ENCODE results near the gene TRIM47.
"Not testable (repeated sequence)": the region's sequence is repeated elsewhere in the genome, so short reads cannot be mapped to it uniquely, and the experiment has no call there.

The TRIM47 gene

GRCh38 chr17:75864887-75865286 lies 13.5 kb downstream of the TRIM47 start:
- not testable (repeated sequence) for H3K27me3 ChIP-seq (ENCODE audit: control insufficient read depth, insufficient read depth, low read length); H3K9me3 ChIP-seq (ENCODE audit: control insufficient read depth, insufficient read depth, low read length); H3K4me1 ChIP-seq (ENCODE audit: control insufficient read depth, insufficient read depth, low read length); H3K36me3 ChIP-seq (ENCODE audit: control insufficient read depth, insufficient read depth, low read length); H3K27ac ChIP-seq (ENCODE audit: low read length); DNase-seq (ENCODE audit: low read depth, low spot score); H3K4me3 ChIP-seq (ENCODE audit: low read length)
- no CpG with 5 or more reads among the region's 4 CpGs for WGBS (ENCODE audit: insufficient coverage, insufficient read length)

- peaks cover 2% of the 10 kb centered on the region; the same call in 1 of the 2 replicates for H3K4me1 ChIP-seq (ENCODE audit: control insufficient read depth, insufficient read depth, low read length)
- no peak for DNase-seq (ENCODE audit: low read depth, low spot score)
- no peak overlapping the region for H3K4me3 ChIP-seq (ENCODE audit: low read length)
Observed at GRCh38 chr17:75864448-75864871, 13.9 kb downstream of the TRIM47 start.

GRCh38 chr17:75861927-75862317 lies 16.5 kb downstream of the TRIM47 start:
- Histone ChIP-seq H3K27ac (ENCODE audit: low read length) (no peak overlapping the region), H3K36me3 (ENCODE audit: control insufficient read depth, insufficient read depth, low read length) (no peaks in the 10 kb centered on the region), H3K4me1 (ENCODE audit: control insufficient read depth, insufficient read depth, low read length) (peaks cover 2% of the 10 kb centered on the region; the same call in 1 of the 2 replicates), H3K27me3 (ENCODE audit: control insufficient read depth, insufficient read depth, low read length) (no peaks in the 10 kb centered on the region), H3K4me3 (ENCODE audit: low read length) (no peak overlapping the region), H3K9me3 (ENCODE audit: control insufficient read depth, insufficient read depth, low read length) (no peaks in the 10 kb centered on the region)
- no peak for DNase-seq (ENCODE audit: low read depth, low spot score)
- no CpG with 5 or more reads among the region's 9 CpGs for WGBS (ENCODE audit: insufficient coverage, insufficient read length)

More at GRCh38 chr17:75864448-75864871, 13.9 kb downstream of the TRIM47 start:
- no CpG with 5 or more reads among the region's 8 CpGs for WGBS (ENCODE audit: insufficient coverage, insufficient read length)
- no peaks in the 10 kb centered on the region for H3K36me3 ChIP-seq (ENCODE audit: control insufficient read depth, insufficient read depth, low read length)
- no peaks in the 10 kb centered on the region for H3K9me3 ChIP-seq (ENCODE audit: control insufficient read depth, insufficient read depth, low read length)
- no peak overlapping the region for H3K27ac ChIP-seq (ENCODE audit: low read length)
- no peaks in the 10 kb centered on the region for H3K27me3 ChIP-seq (ENCODE audit: control insufficient read depth, insufficient read depth, low read length)

- H3K4me1 ChIP-seq (ENCODE audit: control insufficient read depth, insufficient read depth, low read length); H3K9me3 ChIP-seq (ENCODE audit: control insufficient read depth, insufficient read depth, low read length); H3K4me3 ChIP-seq (ENCODE audit: low read length); H3K27me3 ChIP-seq (ENCODE audit: control insufficient read depth, insufficient read depth, low read length); H3K36me3 ChIP-seq (ENCODE audit: control insufficient read depth, insufficient read depth, low read length); H3K27ac ChIP-seq (ENCODE audit: low read length); DNase-seq (ENCODE audit: low read depth, low spot score): not testable (repeated sequence)
- WGBS (ENCODE audit: insufficient coverage, insufficient read length): no CpG with 5 or more reads among the region's 10 CpGs
Observed at GRCh38 chr17:75859358-75859757, 19.0 kb downstream of the TRIM47 start.

GRCh38 chr17:75856062-75856756 lies 22.2 kb downstream of the TRIM47 start:
- peak overlapping the region; percentile 94; the same call in 1 of the 2 replicates for H3K4me3 ChIP-seq (ENCODE audit: low read length)
- no peaks in the 10 kb centered on the region for H3K9me3 ChIP-seq (ENCODE audit: control insufficient read depth, insufficient read depth, low read length)
- no peak for DNase-seq (ENCODE audit: low read depth, low spot score)
- no peaks in the 10 kb centered on the region for H3K27me3 ChIP-seq (ENCODE audit: control insufficient read depth, insufficient read depth, low read length)
- no peaks in the 10 kb centered on the region for H3K4me1 ChIP-seq (ENCODE audit: control insufficient read depth, insufficient read depth, low read length)
- WGBS (ENCODE audit: insufficient coverage, insufficient read length): no CpG with 5 or more reads among the region's 24 CpGs
- peaks cover 2% of the 10 kb centered on the region; the same call in 1 of the 2 replicates for H3K36me3 ChIP-seq (ENCODE audit: control insufficient read depth, insufficient read depth, low read length)
- H3K27ac ChIP-seq (ENCODE audit: low read length): no peak overlapping the region

- Histone ChIP-seq H3K36me3 (ENCODE audit: control insufficient read depth, insufficient read depth, low read length) (peaks cover 3% of the 10 kb centered on the region), H3K27ac (ENCODE audit: low read length) (no peak within 1 kb of the TSS), H3K9me3 (ENCODE audit: control insufficient read depth, insufficient read depth, low read length) (no peaks in the 10 kb centered on the region), H3K27me3 (ENCODE audit: control insufficient read depth, insufficient read depth, low read length) (no peaks in the 10 kb centered on the region), H3K4me3 (ENCODE audit: low read length) (peak within 1 kb of the TSS; percentile 94), H3K4me1 (ENCODE audit: control insufficient read depth, insufficient read depth, low read length) (no peaks in the 10 kb centered on the region)
- no CpG with 5 or more reads among the region's 58 CpGs for whole genome bisulfite sequencing (ENCODE audit: insufficient coverage, insufficient read length)
- DNase-seq (ENCODE audit: low read depth, low spot score): peak; percentile 100
Observed at GRCh38 chr17:75855310-75856061, 22.9 kb downstream of the TRIM47 start, which contains the start of gene WBP2. WBP2 (minus strand) TSS chr17:75855335; CDS start chr17:75855297, 38 bp downstream.

GRCh38 chr17:75854881-75855309 lies 23.5 kb downstream of the TRIM47 start:
- peaks cover 4% of the 10 kb centered on the region for H3K36me3 ChIP-seq (ENCODE audit: control insufficient read depth, insufficient read depth, low read length)
- no peaks in the 10 kb centered on the region for H3K4me1 ChIP-seq (ENCODE audit: control insufficient read depth, insufficient read depth, low read length)
- no peaks in the 10 kb centered on the region for H3K9me3 ChIP-seq (ENCODE audit: control insufficient read depth, insufficient read depth, low read length)
- no CpG with 5 or more reads among the region's 19 CpGs for WGBS (ENCODE audit: insufficient coverage, insufficient read length)
- H3K27me3 ChIP-seq (ENCODE audit: control insufficient read depth, insufficient read depth, low read length): no peaks in the 10 kb centered on the region
- H3K27ac ChIP-seq (ENCODE audit: low read length): no peak overlapping the region
- H3K4me3 ChIP-seq (ENCODE audit: low read length): peak overlapping the region; percentile 75; the same call in 1 of the 2 replicates
- DNase-seq (ENCODE audit: low read depth, low spot score): no peak

GRCh38 chr17:75854101-75854748 lies 24.2 kb downstream of the TRIM47 start:
- no peak for DNase-seq (ENCODE audit: low read depth, low spot score)
- Histone ChIP-seq H3K9me3 (ENCODE audit: control insufficient read depth, insufficient read depth, low read length) (no peaks in the 10 kb centered on the region), H3K27me3 (ENCODE audit: control insufficient read depth, insufficient read depth, low read length) (no peaks in the 10 kb centered on the region), H3K36me3 (ENCODE audit: control insufficient read depth, insufficient read depth, low read length) (peaks cover 10% of the 10 kb centered on the region), H3K4me1 (ENCODE audit: control insufficient read depth, insufficient read depth, low read length) (no peaks in the 10 kb centered on the region), H3K27ac (ENCODE audit: low read length) (no peak overlapping the region), H3K4me3 (ENCODE audit: low read length) (peak overlapping the region; percentile 75; the same call in 1 of the 2 replicates)
- no CpG with 5 or more reads among the region's 7 CpGs for WGBS (ENCODE audit: insufficient coverage, insufficient read length)

GRCh38 chr17:75853433-75853832 lies 24.9 kb downstream of the TRIM47 start:
- no peaks in the 10 kb centered on the region for H3K27me3 ChIP-seq (ENCODE audit: control insufficient read depth, insufficient read depth, low read length)
- no peaks in the 10 kb centered on the region for H3K4me1 ChIP-seq (ENCODE audit: control insufficient read depth, insufficient read depth, low read length)
- H3K9me3 ChIP-seq (ENCODE audit: control insufficient read depth, insufficient read depth, low read length): no peaks in the 10 kb centered on the region
- no CpG with 5 or more reads among the region's 7 CpGs for WGBS (ENCODE audit: insufficient coverage, insufficient read length)
- no peak for DNase-seq (ENCODE audit: low read depth, low spot score)
- no peak overlapping the region for H3K4me3 ChIP-seq (ENCODE audit: low read length)
- H3K27ac ChIP-seq (ENCODE audit: low read length): no peak overlapping the region
- H3K36me3 ChIP-seq (ENCODE audit: control insufficient read depth, insufficient read depth, low read length): peaks cover 10% of the 10 kb centered on the region

GRCh38 chr17:75851693-75851991 lies 26.7 kb downstream of the TRIM47 start:
- H3K36me3 ChIP-seq (ENCODE audit: control insufficient read depth, insufficient read depth, low read length): peaks cover 22% of the 10 kb centered on the region
- WGBS (ENCODE audit: insufficient coverage, insufficient read length): no CpG with 5 or more reads among the region's 15 CpGs
- H3K27ac ChIP-seq (ENCODE audit: low read length); H3K27me3 ChIP-seq (ENCODE audit: control insufficient read depth, insufficient read depth, low read length); H3K4me3 ChIP-seq (ENCODE audit: low read length); H3K4me1 ChIP-seq (ENCODE audit: control insufficient read depth, insufficient read depth, low read length); H3K9me3 ChIP-seq (ENCODE audit: control insufficient read depth, insufficient read depth, low read length); DNase-seq (ENCODE audit: low read depth, low spot score): not testable (repeated sequence)

All from iPS DF 6.9 (cell line).